ENCODE results near the gene ABHD2. TPM values are rescaled to one million over a fixed set of nuclear protein-coding genes. Genes with fewer than 3 reads are reported as not detected.

Gene ABHD2
- total and polyA plus RNA-seq, 4 donors = 11.7 to 200 (median 59.3) TPM

- WGBS, 2 donors = 24 to 54% methylated on average over 6 of the region's 6 CpGs
- Histone ChIP-seq H3K9ac (ENCODE audit: insufficient read depth in 1 of 2, low read length in 2 of 2) (no peak overlapping the region), H3K4me3 (no peak overlapping the region), H3K27me3 (ENCODE audit: control insufficient read depth in 3 of 3, insufficient read depth in 3 of 3, low read length in 2 of 3) (no peaks in the 10 kb centered on the region), H3K9me3 (ENCODE audit: control insufficient read depth in 4 of 4, insufficient read depth in 3 of 4, low read length in 3 of 4) (no peaks in the 10 kb centered on the region), H3K4me1 (ENCODE audit: control insufficient read depth in 5 of 5, insufficient read depth in 5 of 5, low read length in 5 of 5) (peaks cover 0 to 16% (median 0%) of the 10 kb centered on the region in 5 donors), H3K36me3 (ENCODE audit: control insufficient read depth in 4 of 4, insufficient read depth in 4 of 4, low read length in 4 of 4) (peaks cover 4 to 31% (median 12%) of the 10 kb centered on the region in 4 donors), H3K27ac (ENCODE audit: low read depth in 1 of 2, low read length in 1 of 2) (no peak overlapping the region)
- no peak for TF ChIP-seq CTCF (IDR thresholded peaks at IDR 0.05; ENCODE audit: control extremely low read depth, extremely low read depth)
- DNase-seq = no peak
- no peak for ATAC-seq (ENCODE audit: insufficient read depth, low FRiP score)
Observed at GRCh38 chr15:89199746-89200145, 111.5 kb downstream of the ABHD2 start.

GRCh38 chr15:89200182-89200581 lies 111.9 kb downstream of the ABHD2 start:
- 92 to 95% methylated on average over 12 of the region's 12 CpGs for WGBS, 2 donors
- Histone ChIP-seq H3K9me3 (ENCODE audit: control insufficient read depth in 4 of 4, insufficient read depth in 3 of 4, low read length in 3 of 4) (no peaks in the 10 kb centered on the region), H3K4me1 (ENCODE audit: control insufficient read depth in 5 of 5, insufficient read depth in 5 of 5, low read length in 5 of 5) (peaks cover 0 to 16% (median 0%) of the 10 kb centered on the region in 5 donors), H3K4me3 (no peak overlapping the region), H3K27me3 (ENCODE audit: control insufficient read depth in 3 of 3, insufficient read depth in 3 of 3, low read length in 2 of 3) (no peaks in the 10 kb centered on the region), H3K36me3 (ENCODE audit: control insufficient read depth in 4 of 4, insufficient read depth in 4 of 4, low read length in 4 of 4) (peaks cover under 1 to 27% (median 8%) of the 10 kb centered on the region in 4 donors), H3K9ac (ENCODE audit: insufficient read depth in 1 of 2, low read length in 2 of 2) (no peak overlapping the region), H3K27ac (ENCODE audit: low read depth in 1 of 2, low read length in 1 of 2) (no peak overlapping the region)
- TF ChIP-seq CTCF (IDR thresholded peaks at IDR 0.05; ENCODE audit: control extremely low read depth, extremely low read depth) = no peak
- no peak for ATAC-seq (ENCODE audit: insufficient read depth, low FRiP score)
- DNase-seq = no peak

- H3K27me3 ChIP-seq (ENCODE audit: control insufficient read depth in 3 of 3, insufficient read depth in 3 of 3, low read length in 2 of 3) = no peaks in the 10 kb centered on the region
- DNase-seq (no peak), ATAC-seq (ENCODE audit: insufficient read depth, low FRiP score) (no peak)
- H3K4me1 ChIP-seq (ENCODE audit: control insufficient read depth in 5 of 5, insufficient read depth in 5 of 5, low read length in 5 of 5) = peaks cover 0 to 16% (median 0%) of the 10 kb centered on the region in 5 donors
- TF ChIP-seq CTCF (IDR thresholded peaks at IDR 0.05; ENCODE audit: control extremely low read depth, extremely low read depth) = no peak
- no peak overlapping the region for H3K27ac ChIP-seq (ENCODE audit: low read depth in 1 of 2, low read length in 1 of 2)
- no peaks in the 10 kb centered on the region for H3K9me3 ChIP-seq (ENCODE audit: control insufficient read depth in 4 of 4, insufficient read depth in 3 of 4, low read length in 3 of 4)
- peaks cover 0 to 20% (median 4%) of the 10 kb centered on the region in 4 donors for H3K36me3 ChIP-seq (ENCODE audit: control insufficient read depth in 4 of 4, insufficient read depth in 4 of 4, low read length in 4 of 4)
- WGBS, 2 donors = 88 to 89% methylated on average over 20 of the region's 20 CpGs
- H3K9ac ChIP-seq (ENCODE audit: insufficient read depth in 1 of 2, low read length in 2 of 2) = no peak overlapping the region
- H3K4me3 ChIP-seq = no peak overlapping the region
Observed at GRCh38 chr15:89201465-89202005, 113.3 kb downstream of the ABHD2 start.

Measured in lung (tissue), 12 donors.